ENCODE measurements around the gene TCF23.
"Not testable (repeated sequence)": the region's sequence is repeated elsewhere in the genome, so short reads cannot be mapped to it uniquely, and the experiment has no call there.

The TCF23 gene

GRCh38 chr2:27148801-27149439, at the start of gene TCF23:
Gene TCF23 (plus strand): TSS chr2:27149004. CDS start chr2:27149134, 130 bp downstream.
- DNase-seq = no peak

DNA sequence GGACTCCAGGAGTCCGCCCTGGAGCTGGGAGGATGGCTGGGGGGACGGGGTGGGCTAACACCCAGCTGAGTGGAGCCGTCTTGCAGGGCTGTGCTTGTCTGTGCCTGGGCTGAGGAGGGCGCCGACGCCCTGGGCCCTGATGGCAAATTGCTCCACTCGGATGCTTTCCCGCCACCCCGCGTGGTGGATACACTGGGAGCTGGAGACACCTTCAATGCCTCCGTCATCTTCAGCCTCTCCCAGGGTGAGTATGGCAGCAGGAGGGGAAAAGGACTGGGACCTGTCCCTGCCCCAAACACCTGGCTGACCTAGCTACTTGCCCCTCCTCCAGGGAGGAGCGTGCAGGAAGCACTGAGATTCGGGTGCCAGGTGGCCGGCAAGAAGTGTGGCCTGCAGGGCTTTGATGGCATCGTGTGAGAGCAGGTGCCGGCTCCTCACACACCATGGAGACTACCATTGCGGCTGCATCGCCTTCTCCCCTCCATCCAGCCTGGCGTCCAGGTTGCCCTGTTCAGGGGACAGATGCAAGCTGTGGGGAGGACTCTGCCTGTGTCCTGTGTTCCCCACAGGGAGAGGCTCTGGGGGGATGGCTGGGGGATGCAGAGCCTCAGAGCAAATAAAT, 49.4 kb upstream of the TCF23 start:
- no peak for DNase-seq

DNA sequence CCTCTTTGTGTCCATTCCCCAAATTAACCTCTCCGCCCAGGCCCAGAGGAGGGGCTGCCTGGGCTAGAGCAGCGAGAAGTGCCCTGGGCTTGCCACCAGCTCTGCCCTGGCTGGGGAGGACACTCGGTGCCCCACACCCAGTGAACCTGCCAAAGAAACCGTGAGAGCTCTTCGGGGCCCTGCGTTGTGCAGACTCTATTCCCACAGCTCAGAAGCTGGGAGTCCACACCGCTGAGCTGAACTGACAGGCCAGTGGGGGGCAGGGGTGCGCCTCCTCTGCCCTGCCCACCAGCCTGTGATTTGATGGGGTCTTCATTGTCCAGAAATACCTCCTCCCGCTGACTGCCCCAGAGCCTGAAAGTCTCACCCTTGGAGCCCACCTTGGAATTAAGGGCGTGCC, 48.8 kb upstream of the TCF23 start:
- DNase-seq = no peak

DNA sequence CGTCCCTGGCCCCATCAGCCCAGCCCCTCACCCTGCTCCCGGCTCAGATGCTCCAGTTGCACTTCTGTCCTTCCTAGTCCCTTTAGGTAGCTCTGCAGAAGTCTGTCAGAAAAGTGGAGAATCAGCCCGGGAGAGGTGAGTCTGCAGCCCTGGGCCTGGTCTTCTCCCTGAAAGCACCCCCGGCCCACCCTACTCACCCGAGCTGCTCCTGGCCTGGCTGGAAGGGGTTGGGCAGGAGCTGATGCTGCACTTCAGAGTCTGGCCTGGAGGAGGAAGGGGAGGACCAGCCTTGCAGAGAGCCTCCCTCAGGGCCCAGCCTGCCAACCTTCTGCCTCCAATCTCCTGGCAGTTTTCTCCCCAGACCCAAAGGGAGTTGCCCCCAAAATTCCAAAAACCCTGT, 46.5 kb upstream of the TCF23 start:
- no peak for DNase-seq

DNA sequence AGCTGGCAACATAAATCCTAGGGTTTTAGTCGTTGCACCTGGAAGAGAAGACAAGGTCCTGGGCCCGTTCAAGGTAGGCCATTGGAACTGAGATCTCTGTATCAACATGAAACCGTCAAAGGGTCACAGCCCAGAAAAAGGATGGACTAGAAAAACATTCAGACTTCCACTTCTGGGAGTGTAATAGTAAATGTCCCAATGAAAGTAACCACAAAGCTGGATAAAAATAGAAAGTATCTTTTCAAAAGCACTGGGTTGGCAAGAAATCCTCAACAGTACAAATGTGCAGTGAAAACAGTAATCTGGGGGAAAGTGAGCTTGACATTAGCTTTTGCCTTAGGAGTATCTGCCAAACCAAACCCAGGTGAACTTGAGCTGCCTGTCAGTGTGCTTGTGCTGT, 42.8 kb upstream of the TCF23 start:
- no peak for DNase-seq

GRCh38 chr2:27108221-27108620, 40.6 kb upstream of the TCF23 start:
- DNase-seq = no peak

DNA sequence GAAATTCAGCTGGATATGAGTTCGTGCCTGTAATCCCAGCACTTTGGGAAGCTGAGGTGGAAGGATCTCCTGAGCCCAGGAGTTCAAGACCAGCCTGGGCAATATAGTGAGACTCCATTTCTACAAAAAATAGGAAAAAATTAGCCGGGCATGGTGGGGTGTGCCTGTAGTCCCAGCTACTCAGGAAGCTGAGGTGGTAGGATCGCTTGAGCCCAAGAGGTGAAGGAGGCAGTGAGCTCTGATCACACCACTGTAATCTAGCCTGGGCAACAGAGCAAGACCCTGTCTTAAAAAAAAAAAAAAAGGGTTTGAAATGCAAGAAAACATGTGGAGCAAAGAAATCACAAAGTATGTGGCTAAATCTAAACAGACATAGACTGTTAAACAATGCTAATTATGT, 39.7 kb upstream of the TCF23 start:
- DNase-seq = no peak

DNA sequence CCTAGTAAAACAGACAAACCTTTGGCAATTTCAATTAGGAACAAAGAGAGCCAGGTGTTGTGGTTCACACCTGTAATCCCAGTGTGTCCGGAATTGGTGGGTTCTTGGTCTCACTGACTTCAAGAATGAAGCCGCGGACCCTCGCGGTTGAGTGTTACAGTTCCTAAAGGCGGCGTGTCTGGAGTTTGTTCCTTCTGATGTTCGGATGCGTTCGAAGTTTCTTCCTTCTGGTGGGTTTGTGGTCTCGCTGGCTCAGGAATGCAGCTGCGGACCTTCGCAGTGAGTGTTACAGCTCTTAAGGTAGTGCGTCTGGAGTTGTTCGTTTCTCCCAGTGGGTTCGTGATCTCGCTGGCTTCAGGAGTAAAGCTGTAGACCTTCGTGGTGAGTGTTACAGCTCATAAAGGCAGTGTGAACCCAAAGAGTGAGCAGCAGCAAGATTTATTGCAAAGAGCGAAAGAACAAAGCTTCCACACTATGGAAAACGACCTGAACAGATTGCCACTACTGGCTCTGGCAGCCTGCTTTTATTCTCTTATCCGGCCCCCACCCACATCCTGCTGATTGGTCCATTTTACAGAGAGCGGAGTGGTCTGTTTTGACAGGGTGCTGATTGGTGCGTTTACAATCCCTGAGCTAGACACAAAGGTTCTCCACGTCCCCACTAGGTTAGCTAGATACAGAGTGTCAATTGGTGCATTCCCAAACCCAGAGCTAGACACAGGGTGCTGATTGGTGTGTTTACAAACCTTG, 38.0 kb upstream of the TCF23 start:
- DNase-seq = not testable (repeated sequence)

DNA sequence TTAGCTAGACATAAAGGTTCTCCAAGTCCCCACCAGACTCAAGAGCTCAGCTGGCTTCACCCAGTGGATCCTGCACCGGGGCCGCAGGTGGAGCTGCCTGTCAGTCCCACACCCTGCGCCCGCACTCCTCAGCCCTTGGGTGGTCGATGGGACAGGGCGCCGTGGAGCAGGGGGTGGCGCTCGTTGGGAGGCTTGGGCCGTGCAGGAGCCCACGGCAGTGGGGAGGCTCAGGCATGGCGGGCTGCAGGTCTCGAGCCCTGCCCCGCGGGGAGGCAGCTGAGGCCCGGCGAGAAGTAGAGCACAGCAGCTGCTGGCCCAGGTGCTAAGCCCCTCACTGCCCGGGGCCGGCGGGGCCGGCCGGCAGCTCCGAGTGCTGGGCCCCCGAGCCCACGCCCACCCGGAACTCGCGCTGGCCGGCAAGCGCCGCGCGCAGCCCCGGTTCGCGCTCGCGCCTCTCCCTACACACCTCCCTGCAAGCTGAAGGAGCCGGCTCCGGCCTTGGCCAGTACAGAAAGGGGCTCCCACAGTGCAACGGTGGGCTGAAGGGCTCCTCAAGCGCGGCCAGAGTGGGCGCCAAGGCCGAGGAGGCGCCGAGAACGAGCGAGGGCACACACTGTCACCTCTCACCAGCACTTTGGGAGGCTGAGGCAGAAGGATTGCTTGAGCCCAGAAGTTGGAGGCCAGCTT, 37.3 kb upstream of the TCF23 start:
- DNase-seq = not testable (repeated sequence)

DNA sequence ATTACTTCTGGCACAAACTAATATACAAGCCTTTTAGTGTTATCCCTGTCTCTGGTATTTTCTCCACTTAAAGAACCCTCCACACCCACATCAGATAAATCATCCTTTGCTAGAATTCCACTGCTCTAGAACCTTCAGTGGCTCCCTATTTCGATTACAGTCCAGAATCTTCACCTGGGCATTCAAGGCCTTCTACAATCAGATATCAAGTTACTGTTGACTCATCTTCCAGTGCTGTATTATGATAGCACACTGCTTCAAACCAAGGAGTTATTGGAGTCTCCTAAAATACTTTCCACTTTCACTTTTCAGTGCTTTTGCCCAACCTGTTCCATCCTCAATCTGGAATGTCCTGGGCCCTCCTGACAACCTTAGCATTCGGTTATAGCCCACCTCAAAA, 33.3 kb upstream of the TCF23 start:
- DNase-seq = no peak

GRCh38 chr2:27117995-27118524, 30.7 kb upstream of the TCF23 start:
- no peak for DNase-seq

DNA sequence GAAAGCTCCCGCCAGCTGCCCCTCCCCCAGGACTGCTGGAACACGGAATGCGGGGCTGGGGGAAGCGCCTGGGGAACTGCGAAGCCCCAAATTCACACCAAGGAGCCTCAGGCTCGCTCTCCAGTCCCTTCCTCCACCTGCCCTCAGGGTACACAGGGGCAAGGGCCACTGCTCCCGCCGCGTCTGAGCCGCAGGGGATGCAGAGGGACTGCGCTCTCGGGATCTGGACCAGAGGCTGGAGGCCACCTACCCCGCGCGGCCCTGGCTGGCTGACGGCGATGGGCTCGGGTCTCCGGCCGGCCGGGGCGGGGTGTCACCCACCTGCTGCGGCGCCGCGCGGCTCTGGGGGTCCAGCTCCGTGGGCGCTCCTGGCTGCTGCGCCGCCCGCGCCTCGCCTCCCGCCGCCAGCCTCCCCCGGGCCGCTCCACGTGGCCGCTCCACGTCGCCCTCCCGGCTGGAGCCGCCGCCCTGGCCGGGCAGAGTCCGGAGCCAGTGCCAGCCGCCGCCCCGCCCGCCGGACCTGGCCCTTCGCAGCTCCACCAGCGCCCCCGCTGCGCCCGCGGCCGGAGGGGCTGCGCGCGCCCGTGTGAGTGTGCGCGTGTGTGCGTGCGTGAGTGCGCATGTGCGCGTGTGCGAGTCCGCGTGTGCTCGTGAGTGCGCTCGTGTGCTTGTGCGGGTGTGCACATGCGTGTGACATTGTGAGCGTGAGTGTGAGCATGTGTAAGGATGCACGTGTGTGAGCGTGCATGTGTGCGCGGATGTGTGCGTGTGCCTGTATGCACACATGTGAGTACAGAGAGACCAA, 30.1 kb upstream of the TCF23 start, which contains the start of gene CGREF1:
Gene CGREF1 (minus strand): TSS at position 604 of the 805 bp plus-strand sequence. CDS start 14,762 bp downstream, outside the sequence.
- no peak for DNase-seq

- not testable (repeated sequence) for DNase-seq
Observed at GRCh38 chr2:27119330-27119670, 29.5 kb upstream of the TCF23 start.

DNA sequence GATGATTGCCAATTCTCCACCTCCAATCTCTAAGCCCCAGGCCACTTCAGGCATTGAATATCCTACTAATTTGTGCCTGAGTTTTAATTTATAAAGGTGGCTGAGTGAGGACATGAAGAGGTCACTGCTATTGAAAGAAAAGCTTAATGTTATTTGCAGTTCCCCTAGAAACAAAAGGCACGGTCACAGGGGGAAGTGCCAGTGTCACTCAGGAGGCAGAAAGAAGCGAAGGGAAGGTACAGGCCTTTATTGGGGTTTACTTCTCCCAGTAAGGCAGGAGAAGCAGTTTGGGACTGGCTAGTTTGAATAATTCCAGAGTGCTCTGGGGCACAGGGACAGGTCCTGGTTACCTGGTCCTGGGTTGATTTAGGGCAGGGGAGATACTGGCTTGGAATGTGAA, 26.9 kb upstream of the TCF23 start:
- DNase-seq = peak; percentile 9 to 23

DNA sequence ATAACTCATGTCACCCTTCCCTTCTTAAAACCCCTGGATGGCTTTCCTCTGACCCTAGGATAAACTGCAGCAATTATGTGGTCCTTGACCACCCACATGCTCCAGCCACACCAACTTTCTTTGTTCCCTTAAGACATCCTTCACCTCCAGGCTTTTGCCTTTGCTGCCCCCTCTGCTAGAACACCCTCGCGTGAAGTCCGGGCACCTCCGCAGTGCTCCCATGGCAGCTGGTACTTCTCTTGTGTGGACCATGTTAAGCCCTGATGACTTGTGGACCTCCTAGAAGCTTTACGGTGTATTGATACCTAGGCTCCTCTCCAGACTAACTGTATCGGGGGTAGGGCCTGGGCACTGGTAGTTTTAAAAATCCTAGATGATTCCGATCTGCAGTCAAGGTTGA, 26.0 kb upstream of the TCF23 start:
- no peak for DNase-seq

- DNase-seq = peak; percentile 38 to 47
Observed at GRCh38 chr2:27123302-27124150, 25.3 kb upstream of the TCF23 start, which contains the start of gene ABHD1. Gene ABHD1 (plus strand): TSS chr2:27123815. CDS start chr2:27123949, 134 bp downstream.

- no peak for DNase-seq
Observed at GRCh38 chr2:27125104-27125503, 23.7 kb upstream of the TCF23 start.

- no peak for DNase-seq
Observed at GRCh38 chr2:27126252-27126710, 22.5 kb upstream of the TCF23 start.

DNA sequence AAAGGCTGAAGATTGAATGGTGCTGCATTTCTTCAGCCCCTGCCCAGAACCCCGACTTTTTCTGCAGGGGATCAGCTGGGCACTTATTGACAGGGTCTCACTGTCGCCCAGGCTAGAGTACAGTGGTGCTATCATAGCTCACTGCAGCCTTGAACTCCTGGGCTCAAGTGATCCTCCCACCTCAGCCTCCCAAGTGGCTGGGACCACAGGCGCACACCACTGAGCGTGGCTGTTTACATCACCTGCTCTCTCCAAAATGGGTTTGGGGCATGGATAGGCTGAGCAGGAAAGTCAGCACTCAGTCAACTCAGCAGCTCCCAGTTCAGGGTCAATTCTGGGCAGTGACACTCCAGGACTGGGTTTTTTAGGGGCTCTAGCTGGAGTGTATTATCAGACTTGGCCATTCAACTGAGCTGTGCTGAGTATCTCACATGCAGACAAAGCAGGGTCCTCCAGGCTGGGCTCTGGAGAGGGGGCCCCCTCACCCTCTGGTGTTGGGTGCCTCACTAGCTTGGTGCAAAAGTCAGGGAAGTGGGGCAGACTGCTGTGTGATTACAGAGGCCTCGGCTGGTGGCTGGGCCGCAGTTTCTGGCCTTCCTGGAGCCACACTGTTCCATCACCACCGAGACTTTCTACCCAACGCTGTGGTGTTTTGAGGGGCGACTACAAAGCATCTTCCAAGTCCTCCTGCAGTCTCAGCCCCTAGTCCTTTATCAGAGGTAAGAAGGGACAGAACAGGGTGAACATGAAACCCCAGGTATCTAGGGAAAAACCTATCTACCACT, 20.7 kb upstream of the TCF23 start:
- no peak for DNase-seq

All from inflammatory macrophage treated with lipopolysaccharide for 1 hour (primary cell).